HCT116 (cell line): ENCODE data around the gene MRPS34. TPM values are rescaled to one million over a fixed set of nuclear protein-coding genes. Genes with fewer than 3 reads are reported as not detected.

Experiments
- ATAC-seq: fragments of 200-7000 bp; cut with Tn5 transposase; 2 replicates; pipeline ENCODE4 v1.9.1; 2020; ENCODE audit warnings: mild to moderate bottlenecking, moderate library complexity
- BruUV-seq: library from RNA; stranded (reverse); fragments of 400-500 nt; replicated peaks from 2 replicates; lab custom pipeline; 2021; lab: Mats Ljungman, UMichigan
- CTCF ChIA-PET: fragments of 300-600 bp; sonication (Branson Sonifier 250); formaldehyde crosslinking; loops from one replicate; lab custom pipeline; 2021; ENCODE audit warnings: antibody characterized with exemption; lab: Charles Lee
- POLR2A ChIA-PET: fragments of 300-600, 350-600 bp; sonication (Branson Sonifier 250); formaldehyde crosslinking; loops from one replicate; lab custom pipeline; 2021; ENCODE audit warnings: antibody characterized with exemption; lab: Charles Lee
- RAD21 ChIA-PET, 2 experiments: fragments of 300-600 bp; sonication (Branson Sonifier 250); formaldehyde crosslinking; loops; one replicate each; lab custom pipeline; 2023; ENCODE audit warnings: low total read pairs in 2 of 2; ENCODE audit not compliant: uncharacterized antibody in 2 of 2, unreplicated experiment in 2 of 2, low non-redundant PET in 1 of 2; lab: Charles Lee
- DNase-seq: peaks from one replicate; pipeline ENCODE4 v3.0.0-alpha.2; 2010; ENCODE audit warnings: low read depth, low spot score
- H2AFZ ChIP-seq: fragments of 200-600 bp; shearing (Covaris generic), sonication (generic); 2 replicates; pipeline ENCODE4 v1.6.1; 2017; ENCODE audit warnings: low read depth, mixed run types, mixed read lengths, antibody characterized with exemption, low read length; ENCODE audit not compliant: poor library complexity, severe bottlenecking
- H3K27ac ChIP-seq: 2 replicates; pipeline ENCODE4 v1.5.1; 2012; ENCODE audit warnings: low read depth, low read length
- H3K27me3 ChIP-seq: fragments of 200-600 bp; sonication (generic); 2 replicates; pipeline ENCODE4 v1.6.1; 2016; ENCODE audit warnings: mixed run types, low read length, mixed read lengths; ENCODE audit not compliant: insufficient read depth
- H3K36me3 ChIP-seq, 2 experiments: fragments of 200-500 bp in 1 of 2; fragments of 200-600 bp in 1 of 2; sonication (Bioruptor generic) in 1 of 2; sonication (generic) in 1 of 2; 2 replicates each; pipeline versions ENCODE4 v1.5.1 to v1.6.1; 2014 to 2016; ENCODE audit warnings: low read length in 2 of 2, inconsistent platforms in 1 of 2, mixed read lengths in 1 of 2, mixed run types in 1 of 2; ENCODE audit not compliant: insufficient read depth in 2 of 2, control insufficient read depth in 1 of 2
- H3K4me1 ChIP-seq, 2 experiments: fragments of 200-600 bp in 1 of 2; sonication (generic) in 1 of 2; 2 replicates each; pipeline versions ENCODE4 v1.5.1 to v1.6.1; 2012 to 2017; ENCODE audit warnings: low read length in 2 of 2, inconsistent platforms in 1 of 2, mild to moderate bottlenecking in 1 of 2, mixed read lengths in 1 of 2, mixed run types in 1 of 2, moderate library complexity in 1 of 2; ENCODE audit not compliant: insufficient read depth in 2 of 2, control insufficient read depth in 1 of 2
- H3K4me2 ChIP-seq: fragments of 200-600 bp; sonication (generic); 2 replicates; pipeline ENCODE4 v1.6.1; 2017; ENCODE audit warnings: mixed run types, low read length, mixed read lengths
- H3K4me3 ChIP-seq, 2 experiments: fragments of 200-600 bp in 1 of 2; sonication (generic) in 1 of 2; replicated peaks in 1 of 2; 2 replicates each; pipeline ENCODE4 v1.5.1; 2011 to 2016; ENCODE audit warnings: low read length in 2 of 2, control low read depth in 1 of 2, low read depth in 1 of 2, mild to moderate bottlenecking in 1 of 2, mixed read lengths in 1 of 2, mixed run types in 1 of 2
- H3K79me2 ChIP-seq: fragments of 200-600 bp; sonication (generic); 2 replicates; pipeline ENCODE4 v1.6.1; 2017; ENCODE audit warnings: mild to moderate bottlenecking, mixed run types, low read length, moderate library complexity, mixed read lengths; ENCODE audit not compliant: insufficient read depth
- H3K9ac ChIP-seq: fragments of 200-600 bp; sonication (generic); 2 replicates; pipeline ENCODE4 v1.6.1; 2016; ENCODE audit warnings: low read length, mixed read lengths
- H3K9me2 ChIP-seq: fragments of 200-600 bp; sonication (generic), shearing (Covaris generic); 2 replicates; pipeline ENCODE4 v1.6.1; 2017; ENCODE audit warnings: mixed run types, mild to moderate bottlenecking, moderate library complexity; ENCODE audit not compliant: insufficient read depth
- H3K9me3 ChIP-seq, 2 experiments: fragments of 200-500 bp in 1 of 2; fragments of 200-600 bp in 1 of 2; sonication (Bioruptor generic) in 1 of 2; sonication (generic) in 1 of 2; 2 replicates each; pipeline ENCODE4 v1.6.1; 2014 to 2017; ENCODE audit warnings: low read length in 2 of 2, mixed read lengths in 2 of 2, inconsistent platforms in 1 of 2, low read depth in 1 of 2, mild to moderate bottlenecking in 1 of 2, mixed run types in 1 of 2, moderate library complexity in 1 of 2; ENCODE audit not compliant: control insufficient read depth in 1 of 2, insufficient read depth in 1 of 2
- H4K20me1 ChIP-seq: fragments of 200-600 bp; sonication (generic), shearing (Covaris generic); 2 replicates; pipeline ENCODE4 v1.6.1; 2017; ENCODE audit warnings: mixed run types, mild to moderate bottlenecking, moderate library complexity; ENCODE audit not compliant: insufficient read depth
- JUND ChIP-seq: IDR thresholded peaks from 2 replicates; pipeline ENCODE4 v1.6.1; 2012
- POLR2A ChIP-seq: IDR thresholded peaks from 2 replicates; pipeline ENCODE4 v1.7.0; 2011; ENCODE audit warnings: borderline replicate concordance; ENCODE audit not compliant: insufficient read depth, insufficient read length; ENCODE audit errors: extremely low read depth
- intact Hi-C: fragments of 100-400 bp; cut with micrococcal nuclease; formaldehyde crosslinking; loops from 2 replicates; pipeline ENCODE4 v1.10.0; 2022
- total RNA-seq: library from RNA; stranded (reverse); gene quantifications from one replicate; pipeline ENCODE4 v1.2.1, GENCODE V29; 2021; ENCODE audit not compliant: unreplicated experiment
- TF ChIP-seq, protein P1 (sequence below): IDR thresholded peaks from 2 replicates; pipeline ENCODE4 v1.6.1; 2012
- TF ChIP-seq, protein P2 (sequence below): IDR thresholded peaks from 2 replicates; pipeline ENCODE4 v1.6.1; 2012; ENCODE audit warnings: low read depth

Gene MRPS34
- total RNA-seq, 1 experiment from 2014 or later = 200 TPM

DNA sequence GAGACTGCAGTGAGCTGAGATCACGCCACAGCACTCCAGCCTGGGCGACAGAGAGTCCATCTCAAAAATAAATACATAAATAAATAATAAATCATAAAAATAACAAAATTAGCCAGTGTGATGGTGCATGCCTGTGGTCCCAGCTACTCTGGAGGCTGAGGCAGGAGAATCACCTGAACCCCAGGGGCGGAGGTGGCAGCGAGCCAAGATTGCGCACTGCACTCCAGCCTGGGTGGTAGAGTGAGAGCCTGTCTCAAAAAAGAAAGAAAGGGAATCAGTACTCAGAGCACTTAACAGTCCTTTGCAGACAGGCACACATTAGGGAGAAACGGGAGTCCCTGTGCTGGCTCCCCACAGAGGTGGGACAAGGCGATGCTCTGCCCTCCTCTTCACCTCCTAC, 41.9 kb downstream of the MRPS34 start:
- Histone ChIP-seq H3K79me2 (peaks cover under 1% of the 10 kb centered on the region; the same call in 1 of the 2 replicates), H3K9ac (no peak overlapping the region), H3K27me3 (no peaks in the 10 kb centered on the region), H4K20me1 (no peaks in the 10 kb centered on the region), H3K9me3 (peaks cover 0 to 7% of the 10 kb centered on the region in 2 experiments; a peak in 1 of 4 replicates), H3K4me2 (no peak overlapping the region), H3K4me3 (no peak overlapping the region), H2AFZ (no peak overlapping the region), H3K36me3 (peaks cover 2 to 6% of the 10 kb centered on the region in 2 experiments; a peak in 3 of 4 replicates), H3K27ac (no peak overlapping the region), H3K9me2 (no peaks in the 10 kb centered on the region), H3K4me1 (no peaks in the 10 kb centered on the region)
- intact Hi-C loops = no loop called here
- TF ChIP-seq JUND = no peak
- RAD21 ChIA-PET = no interaction called here
- DNase-seq (no peak), ATAC-seq (no peak)
- POLR2A ChIA-PET = no interaction called here
- no TSS peak for BruUV-seq
- CTCF ChIA-PET = no interaction called here

DNA sequence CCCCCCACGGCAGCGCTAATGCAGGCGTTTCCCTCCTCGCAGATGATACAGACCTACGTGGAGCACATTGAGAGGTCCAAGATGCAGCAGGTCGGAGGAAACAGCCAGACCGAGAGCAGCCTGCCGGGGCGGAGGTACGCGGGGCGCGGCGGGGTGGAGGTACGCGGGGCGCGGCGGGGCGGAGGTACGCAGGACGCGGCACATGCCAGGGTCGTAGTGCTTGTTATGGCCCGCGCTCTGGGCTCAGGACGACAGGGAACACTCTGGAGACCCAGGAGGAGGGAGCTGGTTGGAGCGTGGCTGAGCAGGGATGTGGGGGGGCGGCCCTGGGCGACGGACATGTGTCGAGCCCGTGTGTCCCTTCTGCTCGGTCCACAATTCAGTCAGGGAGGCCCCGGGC, 43.5 kb downstream of the MRPS34 start:
- CTCF ChIA-PET = no interaction called here
- no peaks in the 10 kb centered on the region for H3K9me3 ChIP-seq
- peaks cover under 1 to 6% of the 10 kb centered on the region in 2 experiments; a peak in 3 of 4 replicates for H3K36me3 ChIP-seq
- H3K27me3 ChIP-seq = no peaks in the 10 kb centered on the region
- RAD21 ChIA-PET = no interaction called here
- TF ChIP-seq, protein P1, sequence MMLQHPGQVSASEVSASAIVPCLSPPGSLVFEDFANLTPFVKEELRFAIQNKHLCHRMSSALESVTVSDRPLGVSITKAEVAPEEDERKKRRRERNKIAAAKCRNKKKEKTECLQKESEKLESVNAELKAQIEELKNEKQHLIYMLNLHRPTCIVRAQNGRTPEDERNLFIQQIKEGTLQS = no peak
- TF ChIP-seq, protein P2, sequence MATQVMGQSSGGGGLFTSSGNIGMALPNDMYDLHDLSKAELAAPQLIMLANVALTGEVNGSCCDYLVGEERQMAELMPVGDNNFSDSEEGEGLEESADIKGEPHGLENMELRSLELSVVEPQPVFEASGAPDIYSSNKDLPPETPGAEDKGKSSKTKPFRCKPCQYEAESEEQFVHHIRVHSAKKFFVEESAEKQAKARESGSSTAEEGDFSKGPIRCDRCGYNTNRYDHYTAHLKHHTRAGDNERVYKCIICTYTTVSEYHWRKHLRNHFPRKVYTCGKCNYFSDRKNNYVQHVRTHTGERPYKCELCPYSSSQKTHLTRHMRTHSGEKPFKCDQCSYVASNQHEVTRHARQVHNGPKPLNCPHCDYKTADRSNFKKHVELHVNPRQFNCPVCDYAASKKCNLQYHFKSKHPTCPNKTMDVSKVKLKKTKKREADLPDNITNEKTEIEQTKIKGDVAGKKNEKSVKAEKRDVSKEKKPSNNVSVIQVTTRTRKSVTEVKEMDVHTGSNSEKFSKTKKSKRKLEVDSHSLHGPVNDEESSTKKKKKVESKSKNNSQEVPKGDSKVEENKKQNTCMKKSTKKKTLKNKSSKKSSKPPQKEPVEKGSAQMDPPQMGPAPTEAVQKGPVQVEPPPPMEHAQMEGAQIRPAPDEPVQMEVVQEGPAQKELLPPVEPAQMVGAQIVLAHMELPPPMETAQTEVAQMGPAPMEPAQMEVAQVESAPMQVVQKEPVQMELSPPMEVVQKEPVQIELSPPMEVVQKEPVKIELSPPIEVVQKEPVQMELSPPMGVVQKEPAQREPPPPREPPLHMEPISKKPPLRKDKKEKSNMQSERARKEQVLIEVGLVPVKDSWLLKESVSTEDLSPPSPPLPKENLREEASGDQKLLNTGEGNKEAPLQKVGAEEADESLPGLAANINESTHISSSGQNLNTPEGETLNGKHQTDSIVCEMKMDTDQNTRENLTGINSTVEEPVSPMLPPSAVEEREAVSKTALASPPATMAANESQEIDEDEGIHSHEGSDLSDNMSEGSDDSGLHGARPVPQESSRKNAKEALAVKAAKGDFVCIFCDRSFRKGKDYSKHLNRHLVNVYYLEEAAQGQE = no peak
- no peak for TF ChIP-seq POLR2A
- H3K4me2 ChIP-seq = no peak overlapping the region
- ATAC-seq (no peak), DNase-seq (no peak)
- no TSS peak for BruUV-seq
- POLR2A ChIA-PET = no interaction called here
- H4K20me1 ChIP-seq = no peaks in the 10 kb centered on the region
- peaks cover 11% of the 10 kb centered on the region; the same call in 1 of the 2 replicates for H3K79me2 ChIP-seq
- no peak overlapping the region for H3K27ac ChIP-seq
- H3K4me1 ChIP-seq = no peaks in the 10 kb centered on the region
- no peak overlapping the region for H3K9ac ChIP-seq
- H2AFZ ChIP-seq = no peak overlapping the region
- no peaks in the 10 kb centered on the region for H3K9me2 ChIP-seq
- no peak overlapping the region for H3K4me3 ChIP-seq
- intact Hi-C loops = no loop called here
